K562 (cell line): ENCODE data around the gene FOXN3. TPM values are rescaled to one million over a fixed set of nuclear protein-coding genes. Genes with fewer than 3 reads are reported as not detected.
A peak's percentile ranks its signal among the peaks of the same experiment; 100 is the strongest.

Source experiments
- CREM ChIP-seq: IDR thresholded peaks from 2 replicates; pipeline ENCODE4 v1.6.1; 2014; ENCODE audit warnings: antibody characterized with exemption, low read depth
- EP300 ChIP-seq: IDR thresholded peaks from 2 replicates; pipeline ENCODE4 v1.6.1; 2012; ENCODE audit warnings: low read length, improper control_type of control experiment
- MEIS2 ChIP-seq: fragments of 450-650 bp; IDR thresholded peaks from 2 replicates; pipeline ENCODE4 v1.6.1; 2014; ENCODE audit warnings: mild to moderate bottlenecking; ENCODE audit not compliant: partially characterized antibody
- NCOR1 ChIP-seq: fragments of 450-650 bp; IDR thresholded peaks from 2 replicates; pipeline ENCODE4 v1.6.1; 2016; ENCODE audit warnings: mild to moderate bottlenecking, moderate library complexity
- SMAD4 ChIP-seq: fragments of 250-450 bp; sonication (Bioruptor Pico); conservative IDR thresholded peaks from 2 replicates; pipeline ENCODE4 v1.8.0; 2021; ENCODE audit warnings: inconsistent platforms, mild to moderate bottlenecking, moderate library complexity
- TAL1 ChIP-seq: fragments of 450-650 bp; IDR thresholded peaks from 2 replicates; pipeline ENCODE4 v1.6.1; 2016; ENCODE audit warnings: mild to moderate bottlenecking
- TEAD4 ChIP-seq, 2 experiments: sonication (generic) in 1 of 2; formaldehyde crosslinking in 1 of 2; IDR thresholded peaks; 2 replicates each; pipeline versions ENCODE4 v1.6.1 to v1.8.0; 2012 to 2022; ENCODE audit warnings: borderline replicate concordance in 1 of 2, inconsistent platforms in 1 of 2, low read length in 1 of 2, mild to moderate bottlenecking in 1 of 2, missing genetic modification reagents in 1 of 2
- polyA plus RNA-seq, 8 experiments: library from polyadenylated mRNA; depleted of rRNA in 4 of 8; stranded (reverse) in 5 of 8; unstranded in 3 of 8; fragments of >200 nt; fragmentation: Nextera tagmentation in 2 of 8; fragmentation: Illumina TruSeq in 1 of 8; extraction: Ambion mirVana in 2 of 8; extraction: Trizol in 1 of 8; gene quantifications; 2 replicates each; pipeline versions ENCODE4 v1.2.1 to v1.2.3, GENCODE V29; 2011 to 2014; ENCODE audit warnings: inconsistent platforms in 1 of 8, missing spikeins in 1 of 8
- total RNA-seq, 7 experiments: library from RNA; depleted of rRNA in 6 of 7; stranded (reverse); fragments of >200 nt in 6 of 7; fragmentation: Illumina TruSeq in 2 of 7; extraction: Trizol in 2 of 7; gene quantifications; 2 replicates each; pipeline versions ENCODE4 v1.2.1 to v1.2.3, GENCODE V29; 2011 to 2021; ENCODE audit warnings: low replicate concordance in 1 of 7
- TF ChIP-seq, protein P1 (sequence below): fragments of 450-650 bp; IDR thresholded peaks from 2 replicates; pipeline ENCODE4 v1.6.1; 2017; ENCODE audit warnings: antibody characterized with exemption, mild to moderate bottlenecking
- TF ChIP-seq, protein P2 (sequence below), 2 experiments: IDR thresholded peaks in 1 of 2; conservative IDR thresholded peaks in 1 of 2; 2 replicates each; pipeline ENCODE4 v1.6.1; 2016; ENCODE audit warnings: low read depth in 2 of 2, mild to moderate bottlenecking in 1 of 2, missing compliant biosample characterization in 1 of 2, missing genetic modification characterization in 1 of 2, moderate library complexity in 1 of 2
- TF ChIP-seq, protein P3 (sequence below), 2 experiments: IDR thresholded peaks; 2 replicates each; pipeline ENCODE4 v1.6.1; 2011; ENCODE audit warnings: borderline replicate concordance in 1 of 2, control low read depth in 1 of 2, low read depth in 1 of 2, low read length in 1 of 2, mild to moderate bottlenecking in 1 of 2, mixed read lengths in 1 of 2, moderate library complexity in 1 of 2; ENCODE audit not compliant: insufficient read depth in 1 of 2, insufficient read length in 1 of 2, poor library complexity in 1 of 2, severe bottlenecking in 1 of 2; ENCODE audit errors: extremely low read depth in 1 of 2
- TF ChIP-seq, protein P4 (sequence below): sonication (generic); formaldehyde crosslinking; IDR thresholded peaks from 2 replicates; pipeline ENCODE4 v1.8.0; 2022; ENCODE audit warnings: missing genetic modification reagents, mild to moderate bottlenecking, borderline replicate concordance
- TF ChIP-seq, protein P5 (sequence below): sonication (generic); formaldehyde crosslinking; IDR thresholded peaks from 2 replicates; pipeline ENCODE4 v1.8.1; 2023; ENCODE audit warnings: mild to moderate bottlenecking, missing genetic modification reagents

The FOXN3 gene
- total and polyA plus RNA-seq, 9 of the 15 experiments (the other 6 are each of a cell fraction or from before 2014, with no cell fraction given) = 0.07 to 1.3 (median 0.40) TPM

DNA sequence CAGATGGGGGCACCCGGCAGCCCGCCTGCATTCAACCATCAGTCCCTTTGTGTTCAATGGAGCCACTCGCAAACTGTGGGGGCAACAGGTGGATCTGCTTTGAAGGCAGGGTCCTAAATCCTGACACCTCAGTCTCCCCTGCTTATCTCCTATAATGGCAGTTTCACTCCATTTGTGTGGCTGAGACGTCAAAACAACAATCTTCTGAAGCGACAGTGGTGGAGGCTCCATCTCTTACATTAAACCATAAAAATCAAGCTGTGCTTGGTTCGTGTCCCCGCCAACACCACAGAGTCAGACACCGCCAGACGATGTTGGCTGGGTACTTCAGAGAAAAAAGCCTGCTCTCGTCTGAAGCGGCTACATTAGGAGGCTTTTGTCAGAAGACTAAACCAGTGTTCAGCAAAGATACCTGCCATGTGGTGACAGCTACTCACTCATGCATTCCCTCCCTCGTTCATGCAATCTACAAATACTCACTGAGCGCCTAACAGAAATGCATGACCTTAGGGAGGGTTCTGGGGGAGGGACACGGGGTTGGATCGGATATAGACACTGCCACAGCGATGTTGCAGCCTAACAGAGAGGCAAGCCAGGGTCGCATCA, 253.9 kb downstream of the FOXN3 start (continued):
- TF ChIP-seq, protein P1, sequence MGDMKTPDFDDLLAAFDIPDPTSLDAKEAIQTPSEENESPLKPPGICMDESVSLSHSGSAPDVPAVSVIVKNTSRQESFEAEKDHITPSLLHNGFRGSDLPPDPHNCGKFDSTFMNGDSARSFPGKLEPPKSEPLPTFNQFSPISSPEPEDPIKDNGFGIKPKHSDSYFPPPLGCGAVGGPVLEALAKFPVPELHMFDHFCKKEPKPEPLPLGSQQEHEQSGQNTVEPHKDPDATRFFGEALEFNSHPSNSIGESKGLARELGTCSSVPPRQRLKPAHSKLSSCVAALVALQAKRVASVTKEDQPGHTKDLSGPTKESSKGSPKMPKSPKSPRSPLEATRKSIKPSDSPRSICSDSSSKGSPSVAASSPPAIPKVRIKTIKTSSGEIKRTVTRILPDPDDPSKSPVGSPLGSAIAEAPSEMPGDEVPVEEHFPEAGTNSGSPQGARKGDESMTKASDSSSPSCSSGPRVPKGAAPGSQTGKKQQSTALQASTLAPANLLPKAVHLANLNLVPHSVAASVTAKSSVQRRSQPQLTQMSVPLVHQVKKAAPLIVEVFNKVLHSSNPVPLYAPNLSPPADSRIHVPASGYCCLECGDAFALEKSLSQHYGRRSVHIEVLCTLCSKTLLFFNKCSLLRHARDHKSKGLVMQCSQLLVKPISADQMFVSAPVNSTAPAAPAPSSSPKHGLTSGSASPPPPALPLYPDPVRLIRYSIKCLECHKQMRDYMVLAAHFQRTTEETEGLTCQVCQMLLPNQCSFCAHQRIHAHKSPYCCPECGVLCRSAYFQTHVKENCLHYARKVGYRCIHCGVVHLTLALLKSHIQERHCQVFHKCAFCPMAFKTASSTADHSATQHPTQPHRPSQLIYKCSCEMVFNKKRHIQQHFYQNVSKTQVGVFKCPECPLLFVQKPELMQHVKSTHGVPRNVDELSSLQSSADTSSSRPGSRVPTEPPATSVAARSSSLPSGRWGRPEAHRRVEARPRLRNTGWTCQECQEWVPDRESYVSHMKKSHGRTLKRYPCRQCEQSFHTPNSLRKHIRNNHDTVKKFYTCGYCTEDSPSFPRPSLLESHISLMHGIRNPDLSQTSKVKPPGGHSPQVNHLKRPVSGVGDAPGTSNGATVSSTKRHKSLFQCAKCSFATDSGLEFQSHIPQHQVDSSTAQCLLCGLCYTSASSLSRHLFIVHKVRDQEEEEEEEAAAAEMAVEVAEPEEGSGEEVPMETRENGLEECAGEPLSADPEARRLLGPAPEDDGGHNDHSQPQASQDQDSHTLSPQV = 0 out of 2 replicates have a peak, but pooled peaks have one; percentile 19
- peak; percentile 25; the same call in 1 of the 2 replicates for TF ChIP-seq NCOR1
- TF ChIP-seq, protein P2, sequence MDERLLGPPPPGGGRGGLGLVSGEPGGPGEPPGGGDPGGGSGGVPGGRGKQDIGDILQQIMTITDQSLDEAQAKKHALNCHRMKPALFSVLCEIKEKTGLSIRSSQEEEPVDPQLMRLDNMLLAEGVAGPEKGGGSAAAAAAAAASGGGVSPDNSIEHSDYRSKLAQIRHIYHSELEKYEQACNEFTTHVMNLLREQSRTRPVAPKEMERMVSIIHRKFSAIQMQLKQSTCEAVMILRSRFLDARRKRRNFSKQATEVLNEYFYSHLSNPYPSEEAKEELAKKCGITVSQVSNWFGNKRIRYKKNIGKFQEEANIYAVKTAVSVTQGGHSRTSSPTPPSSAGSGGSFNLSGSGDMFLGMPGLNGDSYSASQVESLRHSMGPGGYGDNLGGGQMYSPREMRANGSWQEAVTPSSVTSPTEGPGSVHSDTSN (CRISPR knock-in tag; IDR thresholded peaks at IDR 0.05; ENCODE audit: low read depth) = no peak
- TF ChIP-seq, protein P2 (tag; conservative IDR thresholded peaks at IDR 0.05; ENCODE audit: low read depth) = peak; percentile 65
- TF ChIP-seq SMAD4 (CRISPR knock-in tag) = 0 out of 2 replicates have a peak, but pooled peaks have one; percentile 35
- TF ChIP-seq EP300 = peak; percentile 13; the same call in 1 of the 2 replicates
- TF ChIP-seq MEIS2 = peak; percentile 81
- TF ChIP-seq, protein P3, sequence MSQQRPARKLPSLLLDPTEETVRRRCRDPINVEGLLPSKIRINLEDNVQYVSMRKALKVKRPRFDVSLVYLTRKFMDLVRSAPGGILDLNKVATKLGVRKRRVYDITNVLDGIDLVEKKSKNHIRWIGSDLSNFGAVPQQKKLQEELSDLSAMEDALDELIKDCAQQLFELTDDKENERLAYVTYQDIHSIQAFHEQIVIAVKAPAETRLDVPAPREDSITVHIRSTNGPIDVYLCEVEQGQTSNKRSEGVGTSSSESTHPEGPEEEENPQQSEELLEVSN (IDR thresholded peaks at IDR 0.05; ENCODE audit: borderline replicate concordance in 1 of 2, extremely low read depth in 1 of 2, insufficient read depth in 1 of 2, insufficient read length in 1 of 2, low read depth in 1 of 2, low read length in 1 of 2, poor library complexity in 1 of 2, severe bottlenecking in 1 of 2) = peak in 1 of 2 experiments; percentile 37
- peak; percentile 6; the same call in 1 of the 2 replicates for TF ChIP-seq CREM
- peak; percentile 62; the same call in 1 of the 2 replicates for TF ChIP-seq TEAD4 (IDR thresholded peaks at IDR 0.05; ENCODE audit: low read length)
- no peak for TF ChIP-seq TEAD4 (CRISPR knock-in tag; IDR thresholded peaks at IDR 0.05; ENCODE audit: borderline replicate concordance)
- TF ChIP-seq, protein P4, sequence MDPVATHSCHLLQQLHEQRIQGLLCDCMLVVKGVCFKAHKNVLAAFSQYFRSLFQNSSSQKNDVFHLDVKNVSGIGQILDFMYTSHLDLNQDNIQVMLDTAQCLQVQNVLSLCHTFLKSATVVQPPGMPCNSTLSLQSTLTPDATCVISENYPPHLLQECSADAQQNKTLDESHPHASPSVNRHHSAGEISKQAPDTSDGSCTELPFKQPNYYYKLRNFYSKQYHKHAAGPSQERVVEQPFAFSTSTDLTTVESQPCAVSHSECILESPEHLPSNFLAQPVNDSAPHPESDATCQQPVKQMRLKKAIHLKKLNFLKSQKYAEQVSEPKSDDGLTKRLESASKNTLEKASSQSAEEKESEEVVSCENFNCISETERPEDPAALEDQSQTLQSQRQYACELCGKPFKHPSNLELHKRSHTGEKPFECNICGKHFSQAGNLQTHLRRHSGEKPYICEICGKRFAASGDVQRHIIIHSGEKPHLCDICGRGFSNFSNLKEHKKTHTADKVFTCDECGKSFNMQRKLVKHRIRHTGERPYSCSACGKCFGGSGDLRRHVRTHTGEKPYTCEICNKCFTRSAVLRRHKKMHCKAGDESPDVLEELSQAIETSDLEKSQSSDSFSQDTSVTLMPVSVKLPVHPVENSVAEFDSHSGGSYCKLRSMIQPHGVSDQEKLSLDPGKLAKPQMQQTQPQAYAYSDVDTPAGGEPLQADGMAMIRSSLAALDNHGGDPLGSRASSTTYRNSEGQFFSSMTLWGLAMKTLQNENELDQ = no peak
- TF ChIP-seq, protein P5, sequence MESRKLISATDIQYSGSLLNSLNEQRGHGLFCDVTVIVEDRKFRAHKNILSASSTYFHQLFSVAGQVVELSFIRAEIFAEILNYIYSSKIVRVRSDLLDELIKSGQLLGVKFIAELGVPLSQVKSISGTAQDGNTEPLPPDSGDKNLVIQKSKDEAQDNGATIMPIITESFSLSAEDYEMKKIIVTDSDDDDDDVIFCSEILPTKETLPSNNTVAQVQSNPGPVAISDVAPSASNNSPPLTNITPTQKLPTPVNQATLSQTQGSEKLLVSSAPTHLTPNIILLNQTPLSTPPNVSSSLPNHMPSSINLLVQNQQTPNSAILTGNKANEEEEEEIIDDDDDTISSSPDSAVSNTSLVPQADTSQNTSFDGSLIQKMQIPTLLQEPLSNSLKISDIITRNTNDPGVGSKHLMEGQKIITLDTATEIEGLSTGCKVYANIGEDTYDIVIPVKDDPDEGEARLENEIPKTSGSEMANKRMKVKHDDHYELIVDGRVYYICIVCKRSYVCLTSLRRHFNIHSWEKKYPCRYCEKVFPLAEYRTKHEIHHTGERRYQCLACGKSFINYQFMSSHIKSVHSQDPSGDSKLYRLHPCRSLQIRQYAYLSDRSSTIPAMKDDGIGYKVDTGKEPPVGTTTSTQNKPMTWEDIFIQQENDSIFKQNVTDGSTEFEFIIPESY (CRISPR knock-in tag) = peak; percentile 41; the same call in 1 of the 2 replicates
- TF ChIP-seq TAL1 = peak; percentile 43; the same call in 1 of the 2 replicates
